HepG2 (cell line): ENCODE measurements around the gene SUDS3. TPM values are rescaled to one million over a fixed set of nuclear protein-coding genes. Genes with fewer than 3 reads are reported as not detected.

Source experiments
- ATAC-seq: fragments of 200-7000 bp; cut with Tn5 transposase; 3 replicates; pipeline ENCODE4 v1.9.1; 2020; ENCODE audit warnings: mild to moderate bottlenecking, moderate library complexity
- BruUV-seq: library from RNA; stranded (reverse); fragments of 400-500 nt; replicated peaks from 2 replicates; lab custom pipeline; 2021; lab: Mats Ljungman, UMichigan
- CTCF ChIA-PET: fragments of 300-600 bp; formaldehyde crosslinking; extraction: SDS; loops from one replicate; lab custom pipeline; 2021; ENCODE audit warnings: low total read pairs, inconsistent platforms, low intra/inter-chr PET ratio; lab: Yijun Ruan, JAX
- POLR2A ChIA-PET: fragments of 350-600 bp; sonication (Branson Sonifier 250); formaldehyde crosslinking; loops from one replicate; lab custom pipeline; 2020; ENCODE audit warnings: antibody characterized with exemption, inconsistent platforms; lab: Yijun Ruan, JAX
- DNase-seq: peaks from one replicate; pipeline ENCODE4 v3.0.0-alpha.2; 2015; ENCODE audit warnings: low spot score
- FAIRE-seq: peaks from 3 replicates; lab custom pipeline; 2011; peaks lifted over from hg19 to GRCh38; lab: Jason Lieb, UNC
- H2AFZ ChIP-seq: one replicate; pipeline ENCODE4 v1.6.1; 2011; ENCODE audit warnings: low read length, inconsistent platforms
- H3K27ac ChIP-seq: fragments of 300-600 bp; 3 replicates; pipeline ENCODE4 v1.8.0; 2011; ENCODE audit warnings: mixed run types, mild to moderate bottlenecking, mixed read lengths, low read length, inconsistent platforms; ENCODE audit not compliant: insufficient read depth; ENCODE audit errors: extremely low read length
- H3K27me3 ChIP-seq, 2 experiments: fragments of 200-600 bp in 1 of 2; 2 replicates in 1 of 2; 3 replicates in 1 of 2; pipeline versions ENCODE4 v1.6.0 to v1.8.0; 2011; ENCODE audit warnings: low read length in 2 of 2, mild to moderate bottlenecking in 2 of 2, moderate library complexity in 2 of 2, inconsistent platforms in 1 of 2; ENCODE audit not compliant: insufficient read depth in 2 of 2, control insufficient read depth in 1 of 2
- H3K36me3 ChIP-seq, 2 experiments: fragments of 200-600 bp in 1 of 2; replicated peaks in 1 of 2; 2 replicates in 1 of 2; 3 replicates in 1 of 2; pipeline versions ENCODE4 v1.5.1 to v1.8.0; 2011; ENCODE audit warnings: low read length in 2 of 2, inconsistent platforms in 1 of 2; ENCODE audit not compliant: insufficient read depth in 2 of 2, control insufficient read depth in 1 of 2
- H3K4me1 ChIP-seq: 2 replicates; pipeline ENCODE4 v1.5.1; 2012; ENCODE audit warnings: low read length, inconsistent platforms; ENCODE audit not compliant: insufficient read depth
- H3K4me2 ChIP-seq: 2 replicates; pipeline ENCODE4 v1.6.0; 2011; ENCODE audit warnings: low read depth, low read length, inconsistent platforms
- H3K4me3 ChIP-seq, 3 experiments: fragments of 200-600 bp in 1 of 3; sonication (generic), shearing (Covaris generic) in 1 of 3; replicated peaks in 1 of 3; 2 replicates each; pipeline ENCODE4 v1.5.1; 2011 to 2016; ENCODE audit warnings: low read length in 3 of 3, inconsistent platforms in 2 of 3, low read depth in 2 of 3, mild to moderate bottlenecking in 2 of 3, control low read depth in 1 of 3, mixed read lengths in 1 of 3; ENCODE audit not compliant: insufficient read depth in 1 of 3
- H3K79me2 ChIP-seq: one replicate; pipeline ENCODE4 v1.6.1; 2011; ENCODE audit warnings: low read length, inconsistent platforms; ENCODE audit not compliant: insufficient read depth
- H3K9ac ChIP-seq: 2 replicates; pipeline ENCODE4 v1.6.0; 2011; ENCODE audit warnings: mild to moderate bottlenecking, low read depth, low read length, inconsistent platforms; ENCODE audit not compliant: insufficient read depth
- H3K9me3 ChIP-seq: 2 replicates; pipeline ENCODE4 v1.5.1; 2012; ENCODE audit warnings: mild to moderate bottlenecking, low read length
- H4K20me1 ChIP-seq: 2 replicates; pipeline ENCODE4 v1.6.0; 2011; ENCODE audit warnings: inconsistent platforms, mild to moderate bottlenecking, low read length, moderate library complexity; ENCODE audit not compliant: insufficient read depth
- CENPX ChIP-seq: sonication (generic); formaldehyde crosslinking; IDR thresholded peaks from 2 replicates; pipeline ENCODE4 v1.9.0; 2021; ENCODE audit warnings: mild to moderate bottlenecking, missing genetic modification reagents, moderate library complexity
- FOXP4 ChIP-seq: sonication (generic); formaldehyde crosslinking; IDR thresholded peaks from 2 replicates; pipeline ENCODE4 v1.4.0; 2020; ENCODE audit warnings: missing genetic modification reagents
- HNF4A ChIP-seq: sonication (generic); formaldehyde crosslinking; IDR thresholded peaks from 2 replicates; pipeline ENCODE4 v1.4.0; 2020; ENCODE audit warnings: missing genetic modification reagents
- MAFK ChIP-seq, 2 experiments: IDR thresholded peaks in 1 of 2; conservative IDR thresholded peaks in 1 of 2; 2 replicates each; pipeline ENCODE4 v1.6.1; 2011; ENCODE audit warnings: improper control_type of control experiment in 2 of 2, low read length in 2 of 2
- MIXL1 ChIP-seq: IDR thresholded peaks from 2 replicates; pipeline ENCODE4 v1.6.1; 2016
- RNF219 ChIP-seq: sonication (generic); formaldehyde crosslinking; IDR thresholded peaks from 2 replicates; pipeline ENCODE4 v1.5.0; 2020; ENCODE audit warnings: mild to moderate bottlenecking, missing genetic modification reagents
- SIX1 ChIP-seq: sonication (generic); formaldehyde crosslinking; IDR thresholded peaks from 2 replicates; pipeline ENCODE4 v1.4.0; 2020; ENCODE audit warnings: missing genetic modification reagents, borderline replicate concordance
- ZBTB38 ChIP-seq: sonication (generic); formaldehyde crosslinking; IDR thresholded peaks from 2 replicates; pipeline ENCODE4 v1.5.1; 2020; ENCODE audit warnings: mild to moderate bottlenecking, missing genetic modification reagents
- ZMAT3 ChIP-seq: sonication (generic); formaldehyde crosslinking; conservative IDR thresholded peaks from 2 replicates; pipeline ENCODE4 v1.7.0; 2021; ENCODE audit warnings: missing genetic modification reagents
- WGBS: methylation state at CpG from one replicate; pipeline ENCODE4 v1.1.6; 2017; ENCODE audit warnings: low lambda C conversion rate; 5-methylcytosine and 5-hydroxymethylcytosine counted together
- in situ Hi-C: cut with HindIII; loops from 2 replicates; pipeline ENCODE4 v1.10.0; 2017; ENCODE audit warnings: low pct_unique_long_range_greater_than_20kb; ENCODE audit not compliant: extremely low pct_ligation_motif_present
- intact Hi-C: fragments of 100-400 bp; cut with micrococcal nuclease; formaldehyde crosslinking; loops from one replicate; pipeline ENCODE4 v1.10.0; 2022; ENCODE audit not compliant: unreplicated experiment
- polyA plus RNA-seq, 8 experiments: library from polyadenylated mRNA; depleted of rRNA in 3 of 8; stranded (reverse) in 7 of 8; unstranded in 1 of 8; fragments of >200 nt; fragmentation: Illumina TruSeq in 4 of 8; extraction: Trizol in 4 of 8; gene quantifications; 2 replicates each; pipeline versions ENCODE4 v1.2.1 to v1.2.3, GENCODE V29; 2011 to 2016; ENCODE audit warnings: low read depth in 4 of 8, missing spikeins in 1 of 8, mixed read lengths in 1 of 8; ENCODE audit not compliant: insufficient read depth in 1 of 8
- total RNA-seq, 5 experiments: library from RNA; depleted of rRNA; stranded (reverse); fragments of >200 nt; fragmentation: Illumina TruSeq; extraction: Trizol; gene quantifications; 2 replicates each; pipeline ENCODE4 v1.2.3, GENCODE V29; 2016; ENCODE audit warnings: low read depth in 1 of 5

Gene SUDS3
- total and polyA plus RNA-seq, 2 of the 13 experiments (the other 11 are each of a cell fraction or from before 2014, with no cell fraction given), result 20.2 to 33.1 TPM

- peak; percentile 38 for DNase-seq
- Histone ChIP-seq H3K4me2 (peak overlapping the region; percentile 85), H3K4me3 (peak overlapping the region; percentile 70 to 87 (median 74)), H4K20me1 (peaks cover 8% of the 10 kb centered on the region; the same call in 1 of the 2 replicates), H3K27ac (peak overlapping the region; percentile 97), H3K9ac (peak overlapping the region; percentile 79), H3K79me2 (peaks cover 47% of the 10 kb centered on the region), H2AFZ (no peak overlapping the region), H3K36me3 (no peaks in the 10 kb centered on the region; a peak in 1 of 5 replicates), H3K9me3 (no peaks in the 10 kb centered on the region), H3K27me3 (no peaks in the 10 kb centered on the region; a peak in 1 of 5 replicates), H3K4me1 (peaks cover 35% of the 10 kb centered on the region)
- TF ChIP-seq CENPX (CRISPR knock-in tag) (no peak), HNF4A (CRISPR knock-in tag) (peak; percentile 60; the same call in 1 of the 2 replicates), FOXP4 (CRISPR knock-in tag) (no peak), ZBTB38 (CRISPR knock-in tag) (no peak), RNF219 (CRISPR knock-in tag) (0 out of 2 replicates have a peak, but pooled peaks have one; percentile 1), MIXL1 (CRISPR knock-in tag) (no peak), SIX1 (CRISPR knock-in tag) (peak; percentile 50; the same call in 1 of the 2 replicates), MAFK (conservative IDR thresholded peaks at IDR 0.05 in 1 of 2, IDR thresholded peaks at IDR 0.05 in 1 of 2; ENCODE audit: low read length in 2 of 2) (no peak), ZMAT3 (CRISPR knock-in tag) (no peak)
- BruUV-seq, result no TSS peak
- ChIA-PET CTCF (interaction anchor here (1.0 kb wide), 1 partner anchor 191 kb away, joined by 4 read pairs; no protein-coding TSS in a partner anchor), POLR2A (interaction anchor here (0.7 to 2.3 kb wide), 10 partner anchors 17 to 318 kb away, joined by 3 to 21 read pairs (median 4); partner anchors contain the start of gene PEBP1)
- ATAC-seq, result no peak
- FAIRE-seq, result peak; percentile 47
- in situ Hi-C loops (loop anchor here (5.0 kb wide), 2 partner anchors 191 to 251 kb away; no protein-coding TSS in a partner anchor), intact Hi-C loops (loop anchor here (2.0 to 5.0 kb wide), 2 partner anchors 236 to 253 kb away; partner anchors contain the start of gene PEBP1)
- 0% methylated on average over 5 of the region's 5 CpGs for WGBS
These were observed 2.7 kb upstream of the SUDS3 start for GRCh38 chr12:118373616-118374015.
